Upper lobe of left lung (tissue), 6 donors: Measurements from ENCODE around the gene POLD2. TPM values are rescaled to one million over a fixed set of nuclear protein-coding genes. Genes with fewer than 3 reads are reported as not detected.
A peak's percentile ranks its signal among the peaks of the same experiment; 100 is the strongest.
"Not testable (repeated sequence)": the region's sequence is repeated elsewhere in the genome, so short reads cannot be mapped to it uniquely, and the experiment has no call there.

Source experiments
- ATAC-seq, 2 donors: fragments of 200-7000 bp; cut with Tn5 transposase; one replicate each; pipeline ENCODE4 v1.9.1; 2022; ENCODE audit warnings: mild to moderate bottlenecking in 2 of 2, moderate library complexity in 2 of 2; ENCODE audit not compliant: low FRiP score in 2 of 2
- DNase-seq, 2 donors: peaks; one replicate each; pipeline ENCODE4 v3.0.0-alpha.2; 2019 to 2020
- H3K27ac ChIP-seq, 4 donors: fragments of 200-600 bp; sonication (generic); one replicate each; pipeline ENCODE4 v1.5.1; 2016 to 2019
- H3K27me3 ChIP-seq, 4 donors: fragments of 200-600 bp; sonication (generic); one replicate each; pipeline ENCODE4 v1.5.1; 2017 to 2019
- H3K36me3 ChIP-seq, 4 donors: fragments of 200-600 bp; sonication (generic); one replicate each; pipeline ENCODE4 v1.5.1; 2016 to 2019
- H3K4me1 ChIP-seq, 4 donors: fragments of 200-600 bp; sonication (generic); one replicate each; pipeline ENCODE4 v1.5.1; 2018 to 2019
- H3K4me3 ChIP-seq, 4 donors: fragments of 200-600 bp; sonication (generic); one replicate each; pipeline ENCODE4 v1.5.1; 2017 to 2019; ENCODE audit warnings: mild to moderate bottlenecking in 2 of 4, moderate library complexity in 1 of 4
- H3K9me3 ChIP-seq, 4 donors: fragments of 200-600 bp; sonication (generic); one replicate each; pipeline ENCODE4 v1.5.1; 2018 to 2019
- CTCF ChIP-seq, 6 experiments: fragments of 450-650 bp in 4 of 6; fragments of 200-600 bp in 2 of 6; sonication (generic) in 2 of 6; IDR thresholded peaks; one replicate each; pipeline ENCODE4 v1.5.1; 2016 to 2019; ENCODE audit warnings: antibody characterized with exemption in 6 of 6
- EP300 ChIP-seq, 4 donors: sonication (generic); formaldehyde crosslinking; IDR thresholded peaks; one replicate each; pipeline ENCODE4 v1.5.1; 2017; ENCODE audit warnings: antibody characterized with exemption in 4 of 4, control low read depth in 2 of 4
- POLR2A ChIP-seq, 4 donors: fragments of 450-650 bp; IDR thresholded peaks; one replicate each; pipeline ENCODE4 v1.5.1; 2016 to 2017; ENCODE audit warnings: antibody characterized with exemption in 4 of 4, mild to moderate bottlenecking in 2 of 4
- POLR2AphosphoS5 ChIP-seq, 2 donors: sonication (generic); formaldehyde crosslinking; IDR thresholded peaks; one replicate each; pipeline ENCODE4 v1.5.1; 2017; ENCODE audit warnings: antibody characterized with exemption in 2 of 2
- WGBS, 2 donors: methylation state at CpG; one replicate each; pipeline ENCODE4 v1.1.5; 2017 to 2018; 5-methylcytosine and 5-hydroxymethylcytosine counted together
- total RNA-seq, 6 donors: library from RNA; depleted of rRNA in 4 of 6; stranded (reverse); fragments of >200 nt in 4 of 6; gene quantifications; one replicate each; pipeline versions ENCODE4 v1.1.0 to v1.2.1, GENCODE V29; 2016 to 2021
- donor health status: DM: no; HTN: no; CAD: no; lungs with moderate emphysema.
- donor health status: DM: no; HTN: yes; CAD: no; lungs with severe emphysema.

Gene POLD2
- total RNA-seq, 6 donors from 2014 or later, result 27.2 to 70.1 (median 52.5) TPM

GRCh38 chr7:44131173-44132029 lies 8.1 kb upstream of the POLD2 start:
- WGBS, 2 donors, result 75% methylated on average over 8 to 12 of the region's 12 CpGs
- Histone ChIP-seq H3K4me3 (no peak overlapping the region), H3K27me3 (no peaks in the 10 kb centered on the region), H3K4me1 (no peaks in the 10 kb centered on the region), H3K36me3 (no peaks in the 10 kb centered on the region), H3K9me3 (no peaks in the 10 kb centered on the region), H3K27ac (no peak overlapping the region)
- ATAC-seq (no peak), DNase-seq (no peak)
- TF ChIP-seq EP300 (IDR thresholded peaks at IDR 0.05) (no peak), POLR2A (IDR thresholded peaks at IDR 0.05) (no peak)

DNA sequence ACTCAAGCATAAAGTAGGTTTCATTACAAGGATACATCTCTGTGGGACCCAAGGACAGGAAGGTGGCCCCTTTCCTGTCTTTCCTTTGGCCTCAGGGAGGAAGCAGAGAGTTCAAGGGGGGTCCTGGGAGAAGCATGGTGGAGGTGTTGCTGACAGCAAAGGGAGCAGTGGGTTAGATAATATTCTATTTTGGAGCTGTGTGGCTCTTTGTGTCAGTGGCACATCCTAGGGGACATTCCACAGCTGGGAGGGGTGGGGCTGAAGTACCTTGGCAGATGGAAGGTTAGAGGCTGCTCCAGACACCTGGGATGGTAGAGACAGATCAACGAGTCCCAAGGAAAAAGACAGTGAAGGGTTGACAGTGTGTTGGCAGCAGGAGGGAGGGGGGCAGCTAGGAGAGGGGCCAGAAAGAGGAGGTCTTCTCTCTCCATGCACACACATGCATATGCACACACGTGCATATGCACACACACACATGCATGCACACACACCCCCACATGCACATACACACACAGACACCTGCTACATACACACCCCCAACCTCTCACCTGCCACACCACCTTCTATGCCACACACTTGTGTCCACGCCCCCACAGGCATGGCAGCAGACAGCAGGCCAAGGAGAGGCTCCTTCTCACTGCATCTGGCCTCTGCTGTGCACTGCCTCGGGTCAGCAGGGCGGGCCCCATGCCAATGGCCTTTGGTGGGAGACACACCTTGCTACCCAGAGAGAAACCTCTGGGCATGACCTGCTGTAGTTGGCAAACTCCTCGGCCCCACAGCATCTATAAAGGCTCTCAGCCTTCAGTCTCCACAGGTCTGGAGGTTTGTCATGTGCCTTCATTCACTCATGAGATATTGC lies 5.6 kb upstream of the POLD2 start:
- Histone ChIP-seq H3K27me3 (no peaks in the 10 kb centered on the region), H3K9me3 (no peaks in the 10 kb centered on the region), H3K27ac (no peak overlapping the region), H3K4me1 (peaks cover 3 to 5% (median 5%) of the 10 kb centered on the region in 4 donors), H3K36me3 (no peaks in the 10 kb centered on the region), H3K4me3 (no peak overlapping the region)
- WGBS, 2 donors, result 75 to 81% methylated on average over 5 to 6 of the region's 6 CpGs
- DNase-seq (no peak), ATAC-seq (peak in 1 of 2 donors; percentile 20)
- TF ChIP-seq POLR2AphosphoS5 (IDR thresholded peaks at IDR 0.05), result no peak
- no peak for TF ChIP-seq EP300 (IDR thresholded peaks at IDR 0.05)
- TF ChIP-seq CTCF (IDR thresholded peaks at IDR 0.05), result no peak
- TF ChIP-seq POLR2A (IDR thresholded peaks at IDR 0.05), result no peak

- no peak for TF ChIP-seq EP300 (IDR thresholded peaks at IDR 0.05)
- TF ChIP-seq POLR2A (IDR thresholded peaks at IDR 0.05), result no peak
- TF ChIP-seq POLR2AphosphoS5 (IDR thresholded peaks at IDR 0.05), result no peak
- no peak for TF ChIP-seq CTCF (IDR thresholded peaks at IDR 0.05)
Observed at GRCh38 chr7:44127161-44127560, 3.8 kb upstream of the POLD2 start.

DNA sequence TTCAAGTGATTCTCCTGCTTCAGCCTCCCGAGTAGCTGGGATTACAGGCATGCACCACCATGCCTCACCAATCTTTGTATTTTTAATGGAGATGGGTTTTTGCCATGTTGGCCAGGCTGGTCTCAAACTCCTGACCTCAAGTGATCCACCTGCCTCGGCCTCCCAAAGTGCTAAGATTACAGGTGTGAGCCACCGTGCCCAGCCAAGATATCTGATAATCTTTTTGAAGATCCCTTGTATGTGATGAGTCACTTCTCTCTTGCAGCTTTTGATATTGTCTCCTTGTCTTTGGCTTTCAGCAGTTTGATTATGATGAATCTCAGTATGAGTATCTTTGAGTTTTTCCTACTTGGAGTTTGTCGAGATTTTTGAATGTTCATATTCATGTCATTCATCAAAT lies 3.2 kb upstream of the POLD2 start:
- not testable (repeated sequence) for H3K4me3 ChIP-seq

More at GRCh38 chr7:44127161-44127560, 3.8 kb upstream of the POLD2 start:
- H3K36me3 ChIP-seq, result no peaks in the 10 kb centered on the region
- H3K27me3 ChIP-seq, result no peaks in the 10 kb centered on the region
- ATAC-seq, result no peak
- H3K9me3 ChIP-seq, result no peaks in the 10 kb centered on the region
- H3K4me1 ChIP-seq, result peaks cover 9 to 16% (median 13%) of the 10 kb centered on the region in 4 donors
- DNase-seq, result no peak
- no peak overlapping the region for H3K4me3 ChIP-seq
- H3K27ac ChIP-seq, result no peak overlapping the region

DNA sequence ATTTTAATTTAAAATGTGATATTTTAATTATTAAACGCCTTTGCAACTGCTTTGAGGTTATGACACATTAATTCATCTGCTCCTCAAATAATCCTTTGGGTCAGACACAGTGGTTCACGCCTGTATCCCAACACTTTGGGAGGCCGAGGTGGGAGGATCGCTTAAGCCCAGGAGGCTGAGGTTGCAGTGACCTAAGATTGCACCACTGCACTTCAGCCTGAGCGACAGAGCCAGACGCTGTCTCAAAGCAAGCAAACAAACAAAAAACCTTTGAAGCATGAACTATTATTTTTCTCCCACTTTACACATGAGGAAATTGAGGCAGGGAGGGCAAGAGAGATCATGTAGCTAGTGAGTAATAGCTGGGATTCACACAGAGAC lies 1.5 kb upstream of the POLD2 start:
- no peak overlapping the region for H3K27ac ChIP-seq
- DNase-seq (no peak), ATAC-seq (no peak)
- no peaks in the 10 kb centered on the region for H3K27me3 ChIP-seq
- 93 to 96% methylated on average over 6 of the region's 6 CpGs for WGBS, 2 donors
- H3K4me3 ChIP-seq, result no peak overlapping the region
- no peaks in the 10 kb centered on the region for H3K9me3 ChIP-seq
- H3K36me3 ChIP-seq, result peaks cover 0 to 16% (median 2%) of the 10 kb centered on the region in 4 donors
- peaks cover 9 to 20% (median 17%) of the 10 kb centered on the region in 4 donors for H3K4me1 ChIP-seq
- TF ChIP-seq POLR2A (IDR thresholded peaks at IDR 0.05) (no peak), CTCF (IDR thresholded peaks at IDR 0.05) (no peak)

More for the DNA sequence above, 3.2 kb upstream of the POLD2 start:
- not testable (repeated sequence) for ATAC-seq, H3K27me3 ChIP-seq, DNase-seq, H3K9me3 ChIP-seq, H3K36me3 ChIP-seq, H3K27ac ChIP-seq
- 88 to 95% methylated on average over 4 of the region's 4 CpGs for WGBS, 2 donors
- H3K4me1 ChIP-seq, result peaks cover 9 to 20% (median 17%) of the 10 kb centered on the region in 4 donors
